ENCODE data around the gene SLC9A1.

- TF ChIP-seq ZBTB21 (tag by site-specific recombination; IDR thresholded peaks at IDR 0.05) (no peak), CTCF (tag by site-specific recombination; IDR thresholded peaks at IDR 0.05) (no peak), ZNF837 (tag by site-specific recombination; IDR thresholded peaks at IDR 0.05) (no peak), REST (tag by site-specific recombination; IDR thresholded peaks at IDR 0.05) (no peak), ZNF423 (tag by site-specific recombination; IDR thresholded peaks at IDR 0.05) (no peak), ZNF701 (tag by site-specific recombination; IDR thresholded peaks at IDR 0.05) (no peak), ZNF292 (tag by site-specific recombination; IDR thresholded peaks at IDR 0.05; ENCODE audit: borderline replicate concordance, low read depth) (no peak), YY1 (tag by site-specific recombination; IDR thresholded peaks at IDR 0.05) (no peak), SETDB1 (IDR thresholded peaks at IDR 0.05; ENCODE audit: insufficient read length, low read length) (no peak), GLI4 (tag by site-specific recombination; IDR thresholded peaks at IDR 0.05) (no peak), RBAK (tag by site-specific recombination; IDR thresholded peaks at IDR 0.05) (no peak), ZNF341 (tag by site-specific recombination; IDR thresholded peaks at IDR 0.05; ENCODE audit: low read depth) (no peak)
- TF ChIP-seq, protein P1, sequence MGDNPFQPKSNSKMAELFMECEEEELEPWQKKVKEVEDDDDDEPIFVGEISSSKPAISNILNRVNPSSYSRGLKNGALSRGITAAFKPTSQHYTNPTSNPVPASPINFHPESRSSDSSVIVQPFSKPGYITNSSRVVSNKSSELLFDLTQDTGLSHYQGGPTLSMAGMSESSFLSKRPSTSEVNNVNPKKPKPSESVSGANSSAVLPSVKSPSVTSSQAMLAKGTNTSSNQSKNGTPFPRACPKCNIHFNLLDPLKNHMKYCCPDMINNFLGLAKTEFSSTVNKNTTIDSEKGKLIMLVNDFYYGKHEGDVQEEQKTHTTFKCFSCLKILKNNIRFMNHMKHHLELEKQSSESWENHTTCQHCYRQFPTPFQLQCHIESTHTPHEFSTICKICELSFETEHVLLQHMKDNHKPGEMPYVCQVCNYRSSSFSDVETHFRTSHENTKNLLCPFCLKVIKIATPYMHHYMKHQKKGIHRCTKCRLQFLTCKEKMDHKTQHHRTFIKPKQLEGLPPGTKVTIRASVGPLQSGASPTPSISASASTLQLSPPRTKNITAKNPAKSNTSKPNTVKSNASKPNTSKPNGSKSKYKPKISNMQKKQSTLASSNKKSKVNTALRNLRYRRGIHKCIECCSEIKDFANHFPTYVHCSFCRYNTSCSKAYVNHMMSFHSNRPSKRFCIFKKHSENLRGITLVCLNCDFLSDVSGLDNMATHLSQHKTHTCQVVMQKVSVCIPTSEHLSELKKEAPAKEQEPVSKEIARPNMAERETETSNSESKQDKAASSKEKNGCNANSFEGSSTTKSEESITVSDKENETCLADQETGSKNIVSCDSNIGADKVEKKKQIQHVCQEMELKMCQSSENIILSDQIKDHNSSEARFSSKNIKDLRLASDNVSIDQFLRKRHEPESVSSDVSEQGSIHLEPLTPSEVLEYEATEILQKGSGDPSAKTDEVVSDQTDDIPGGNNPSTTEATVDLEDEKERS (tag by site-specific recombination; IDR thresholded peaks at IDR 0.05) = no peak
These were observed 95.8 kb downstream of the SLC9A1 start for GRCh38 chr1:27058966-27059669.

Measured in HEK293 (cell line).